ENCODE data around the gene LRP2. TPM values are rescaled to one million over a fixed set of nuclear protein-coding genes. Genes with fewer than 3 reads are reported as not detected.
A peak's percentile ranks its signal among the peaks of the same experiment; 100 is the strongest.

The LRP2 gene
- total and polyA plus RNA-seq, 10 of the 15 experiments (the other 5 are each of a cell fraction or from before 2014, with no cell fraction given): 0.01 to 0.19 (median 0.06) TPM; not detected in 5

DNA sequence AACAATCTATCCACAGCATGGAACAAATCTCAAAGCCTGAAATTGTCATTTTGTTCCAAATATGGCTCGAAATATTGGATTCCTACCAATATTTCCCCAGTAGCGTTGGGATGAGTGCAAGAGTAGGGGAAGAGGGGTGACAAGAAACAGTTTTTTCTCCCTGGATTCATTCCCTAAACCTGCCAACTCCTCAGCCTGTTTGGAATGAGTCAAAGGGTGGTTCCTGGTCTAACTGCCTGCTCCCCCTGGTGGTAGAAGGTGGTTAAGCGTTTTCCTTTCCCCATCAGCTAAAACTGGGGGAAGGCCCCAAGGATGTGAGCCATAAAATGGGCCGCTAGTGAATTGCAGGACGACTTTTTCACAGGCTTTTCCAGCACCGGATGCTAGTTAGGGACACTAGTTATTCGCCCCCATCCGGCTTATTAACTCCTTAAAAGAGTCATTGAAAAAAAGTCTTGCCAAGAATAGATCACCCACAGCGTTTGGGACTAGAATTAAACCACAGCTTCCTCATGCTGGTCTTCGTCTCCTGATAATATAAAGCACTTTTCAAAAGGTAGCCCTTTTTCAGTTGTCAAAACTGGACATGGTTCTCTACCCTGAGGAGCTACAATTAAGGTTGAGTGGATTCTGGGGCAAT, 220.5 kb downstream of the LRP2 start (continued):
- TF ChIP-seq RUNX3 (IDR thresholded peaks at IDR 0.05; ENCODE audit: low read length): peak; percentile 53; the same call in 1 of the 2 replicates
- TF ChIP-seq ZNF592 (IDR thresholded peaks at IDR 0.05): no peak
- TF ChIP-seq, protein P1, sequence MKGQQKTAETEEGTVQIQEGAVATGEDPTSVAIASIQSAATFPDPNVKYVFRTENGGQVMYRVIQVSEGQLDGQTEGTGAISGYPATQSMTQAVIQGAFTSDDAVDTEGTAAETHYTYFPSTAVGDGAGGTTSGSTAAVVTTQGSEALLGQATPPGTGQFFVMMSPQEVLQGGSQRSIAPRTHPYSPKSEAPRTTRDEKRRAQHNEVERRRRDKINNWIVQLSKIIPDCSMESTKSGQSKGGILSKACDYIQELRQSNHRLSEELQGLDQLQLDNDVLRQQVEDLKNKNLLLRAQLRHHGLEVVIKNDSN (IDR thresholded peaks at IDR 0.05; ENCODE audit: borderline replicate concordance, extremely low read length, insufficient read depth, low read depth, low read length): no peak
- no peak for TF ChIP-seq SUPT20H (IDR thresholded peaks at IDR 0.05; ENCODE audit: borderline replicate concordance, control insufficient read depth, low read depth, low read length)
- no peak for TF ChIP-seq RFX5 (IDR thresholded peaks at IDR 0.05; ENCODE audit: low read depth, low read length)
- no peak for TF ChIP-seq MTA2 (IDR thresholded peaks at IDR 0.05; ENCODE audit: low read depth)

All from GM12878 (cell line).